Ectodermal cell (in vitro differentiated cells): Measurements from ENCODE around the gene PPP2R2B.

ENCODE experiments used
- H3K27ac ChIP-seq: 2 replicates; pipeline ENCODE4 v1.7.0; 2013; ENCODE audit warnings: mild to moderate bottlenecking, low read depth, low read length; ENCODE audit not compliant: insufficient read depth, poor library complexity, severe bottlenecking
- H3K27me3 ChIP-seq: 2 replicates; pipeline ENCODE4 v1.7.0; 2013; ENCODE audit warnings: mild to moderate bottlenecking, low read length; ENCODE audit not compliant: insufficient read depth, control insufficient read depth, poor library complexity, severe bottlenecking
- H3K36me3 ChIP-seq: one replicate; pipeline ENCODE4 v1.7.0; 2013; ENCODE audit warnings: low read length; ENCODE audit not compliant: control insufficient read depth, insufficient read depth
- H3K4me1 ChIP-seq: one replicate; pipeline ENCODE4 v1.7.0; 2013; ENCODE audit warnings: low read length; ENCODE audit not compliant: control insufficient read depth, insufficient read depth
- H3K4me3 ChIP-seq: 2 replicates; pipeline ENCODE4 v1.7.0; 2013; ENCODE audit warnings: low read depth, low read length, control low read depth; ENCODE audit not compliant: insufficient read depth
- H3K9me3 ChIP-seq: 2 replicates; pipeline ENCODE4 v1.7.0; 2013; ENCODE audit warnings: mild to moderate bottlenecking, low read length, moderate library complexity; ENCODE audit not compliant: control insufficient read depth
- WGBS, 2 experiments: methylation state at CpG; one replicate each; pipeline ENCODE4 v1.1.7; 2013; ENCODE audit warnings: missing lambda C conversion rate in 2 of 2; 5-methylcytosine and 5-hydroxymethylcytosine counted together

PPP2R2B gene

DNA sequence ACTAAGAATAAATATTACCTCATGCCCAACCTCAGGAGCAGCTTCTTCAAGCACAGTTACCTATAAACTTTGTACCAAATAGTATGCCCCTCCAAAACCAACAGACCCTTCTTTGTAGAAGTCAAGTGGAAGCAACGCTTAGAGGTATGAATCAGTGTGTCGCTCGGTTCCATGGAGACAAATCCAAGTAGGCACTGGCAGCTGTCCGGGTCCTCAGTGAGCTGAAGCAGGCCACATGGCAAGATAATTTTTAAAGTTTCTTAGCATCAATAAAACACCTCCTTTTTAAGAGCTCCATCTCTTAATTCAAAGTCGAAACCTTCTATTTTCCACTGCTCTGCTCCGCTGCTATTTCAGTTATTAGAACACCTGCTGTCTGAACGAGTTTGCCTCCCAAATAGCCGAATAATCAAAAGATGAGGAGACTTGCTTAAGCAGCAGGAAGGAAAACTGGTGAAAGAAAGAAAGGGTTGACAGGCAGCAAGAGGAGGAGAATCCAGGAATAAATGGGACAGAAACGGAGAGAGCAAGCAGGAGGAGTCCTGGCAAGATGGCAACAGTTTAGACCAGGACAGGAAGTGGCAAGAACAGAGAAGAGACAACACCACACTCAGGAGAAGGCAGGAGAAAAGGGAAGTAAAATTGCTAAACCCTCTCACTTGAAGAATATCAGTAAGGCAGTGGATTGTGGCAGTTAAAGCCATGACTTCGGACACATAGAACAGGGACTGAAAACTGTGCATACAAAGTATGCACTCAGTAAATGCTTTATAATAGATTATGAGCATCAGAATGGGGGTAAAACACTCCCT, 65.0 kb downstream of the PPP2R2B start:
- WGBS, 2 experiments: 75 to 79% methylated on average over 9 to 10 of the region's 10 CpGs
- no peaks in the 10 kb centered on the region for H3K9me3 ChIP-seq
- no peak overlapping the region for H3K27ac ChIP-seq
- H3K36me3 ChIP-seq: no peaks in the 10 kb centered on the region
- H3K4me1 ChIP-seq: no peaks in the 10 kb centered on the region
- H3K4me3 ChIP-seq: no peak overlapping the region
- no peaks in the 10 kb centered on the region for H3K27me3 ChIP-seq

GRCh38 chr5:146805081-146805480, 73.5 kb downstream of the PPP2R2B start:
- H3K4me1 ChIP-seq: peaks cover 17% of the 10 kb centered on the region
- WGBS, 2 experiments: 17 to 40% methylated on average over 1 of the region's 1 CpG
- no peak overlapping the region for H3K4me3 ChIP-seq
- H3K9me3 ChIP-seq: no peaks in the 10 kb centered on the region
- no peaks in the 10 kb centered on the region for H3K27me3 ChIP-seq
- no peak overlapping the region for H3K27ac ChIP-seq
- no peaks in the 10 kb centered on the region for H3K36me3 ChIP-seq

- H3K9me3 ChIP-seq: no peaks in the 10 kb centered on the region
- no peak overlapping the region for H3K4me3 ChIP-seq
- peaks cover 20% of the 10 kb centered on the region for H3K4me1 ChIP-seq
- H3K27ac ChIP-seq: no peak overlapping the region
- 85 to 88% methylated on average over 2 of the region's 3 CpGs for WGBS, 2 experiments
- no peaks in the 10 kb centered on the region for H3K36me3 ChIP-seq
- no peaks in the 10 kb centered on the region for H3K27me3 ChIP-seq
These were observed 75.5 kb downstream of the PPP2R2B start for GRCh38 chr5:146802945-146803522.

DNA sequence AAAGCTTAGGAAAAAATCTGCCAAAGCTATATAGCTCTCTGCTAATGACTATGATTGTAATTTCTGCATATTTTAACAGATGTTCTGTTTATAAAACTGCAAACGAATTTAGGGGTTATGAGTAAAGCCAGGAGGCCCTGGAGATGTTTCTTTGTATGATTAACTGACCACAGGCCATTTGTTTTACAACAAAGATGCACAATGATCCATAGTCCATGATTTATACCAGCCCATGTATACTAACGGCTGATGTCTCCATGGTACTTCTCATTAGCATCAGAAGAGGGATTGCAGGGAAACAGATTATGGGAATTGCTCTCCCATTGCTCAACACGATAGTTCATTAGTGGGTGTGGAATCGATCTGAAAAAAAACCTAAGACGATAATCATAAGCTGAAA, 78.9 kb downstream of the PPP2R2B start:
- Histone ChIP-seq H3K27ac (no peak overlapping the region), H3K27me3 (no peaks in the 10 kb centered on the region), H3K9me3 (no peaks in the 10 kb centered on the region), H3K4me1 (peaks cover 30% of the 10 kb centered on the region), H3K36me3 (no peaks in the 10 kb centered on the region), H3K4me3 (no peak overlapping the region)
- 86 to 91% methylated on average over 3 to 5 of the region's 5 CpGs for WGBS, 2 experiments

GRCh38 chr5:146799231-146799630, 79.3 kb downstream of the PPP2R2B start:
- H3K36me3 ChIP-seq: no peaks in the 10 kb centered on the region
- WGBS, 2 experiments: 95 to 96% methylated on average over 1 of the region's 1 CpG
- no peak overlapping the region for H3K4me3 ChIP-seq
- H3K27me3 ChIP-seq: no peaks in the 10 kb centered on the region
- peaks cover 26% of the 10 kb centered on the region for H3K4me1 ChIP-seq
- no peaks in the 10 kb centered on the region for H3K9me3 ChIP-seq
- H3K27ac ChIP-seq: no peak overlapping the region

- Histone ChIP-seq H3K4me1 (peaks cover 26% of the 10 kb centered on the region), H3K27ac (no peak overlapping the region), H3K4me3 (no peak overlapping the region), H3K36me3 (no peaks in the 10 kb centered on the region), H3K9me3 (no peaks in the 10 kb centered on the region), H3K27me3 (no peaks in the 10 kb centered on the region)
- WGBS, 2 experiments: 52 to 58% methylated on average over 5 of the region's 5 CpGs
These were observed 80.9 kb downstream of the PPP2R2B start for GRCh38 chr5:146797658-146798057.

GRCh38 chr5:146796911-146797310, 81.6 kb downstream of the PPP2R2B start:
- Histone ChIP-seq H3K36me3 (no peaks in the 10 kb centered on the region), H3K9me3 (no peaks in the 10 kb centered on the region), H3K4me1 (peaks cover 26% of the 10 kb centered on the region), H3K27me3 (no peaks in the 10 kb centered on the region), H3K4me3 (no peak overlapping the region), H3K27ac (peak overlapping the region; percentile 3)
- 0% methylated on average over 1 of the region's 1 CpG for WGBS, 2 experiments

GRCh38 chr5:146796144-146796543, 82.4 kb downstream of the PPP2R2B start:
- no peak overlapping the region for H3K27ac ChIP-seq
- 94 to 96% methylated on average over 4 of the region's 4 CpGs for WGBS, 2 experiments
- H3K4me3 ChIP-seq: no peak overlapping the region
- H3K4me1 ChIP-seq: peaks cover 22% of the 10 kb centered on the region
- H3K36me3 ChIP-seq: no peaks in the 10 kb centered on the region
- H3K9me3 ChIP-seq: no peaks in the 10 kb centered on the region
- no peaks in the 10 kb centered on the region for H3K27me3 ChIP-seq

DNA sequence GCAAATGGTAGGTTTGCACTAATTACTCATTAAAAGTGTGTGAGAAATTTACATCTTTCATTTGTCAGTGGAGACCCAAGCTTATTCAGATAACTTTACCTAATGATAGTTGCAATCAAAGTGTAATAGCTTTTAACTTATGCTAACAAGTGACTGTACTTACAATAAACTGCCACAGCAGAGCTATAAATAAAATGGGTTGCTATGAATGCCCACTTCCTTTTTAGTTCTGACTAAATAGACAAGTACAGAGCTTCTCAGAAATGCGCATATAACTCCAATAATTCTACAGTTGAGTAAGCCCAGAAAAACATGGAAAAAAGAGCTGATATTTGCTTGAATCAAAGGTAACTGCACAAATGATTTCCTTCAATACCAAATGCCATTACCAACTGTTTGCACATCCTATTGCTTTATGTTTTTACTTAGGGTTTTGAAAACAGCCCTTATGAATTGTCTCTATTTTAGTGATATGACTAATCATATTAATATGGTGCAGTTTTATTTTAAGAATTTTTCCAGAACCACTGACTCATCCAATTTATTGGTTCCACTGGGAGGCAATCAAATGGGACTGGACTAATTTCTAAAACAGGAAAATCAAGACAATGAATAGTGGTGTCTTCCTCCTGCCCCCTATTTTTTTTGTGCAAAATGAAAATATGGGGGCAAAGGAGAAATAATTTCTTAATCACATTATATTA, 84.1 kb downstream of the PPP2R2B start:
- Histone ChIP-seq H3K4me1 (peaks cover 34% of the 10 kb centered on the region), H3K36me3 (no peaks in the 10 kb centered on the region), H3K27me3 (no peaks in the 10 kb centered on the region), H3K9me3 (no peaks in the 10 kb centered on the region), H3K4me3 (no peak overlapping the region), H3K27ac (no peak overlapping the region)
- WGBS, 2 experiments: 88 to 100% methylated on average over 1 of the region's 1 CpG

- H3K27ac ChIP-seq: no peak overlapping the region
- H3K9me3 ChIP-seq: no peaks in the 10 kb centered on the region
- no peak overlapping the region for H3K4me3 ChIP-seq
- no peaks in the 10 kb centered on the region for H3K27me3 ChIP-seq
- peaks cover 39% of the 10 kb centered on the region for H3K4me1 ChIP-seq
- 95 to 100% methylated on average over 1 of the region's 1 CpG for WGBS, 2 experiments
- no peaks in the 10 kb centered on the region for H3K36me3 ChIP-seq
These were observed 84.8 kb downstream of the PPP2R2B start for GRCh38 chr5:146793709-146794108.
